Peyer's patch (tissue), 4 donors: ENCODE measurements around the gene COPB1.

Experiments
- CTCF ChIP-seq, 6 experiments: fragments of 450-650 bp in 4 of 6; fragments of 200-600 bp in 2 of 6; sonication (generic) in 1 of 6; IDR thresholded peaks; one replicate each; pipeline ENCODE4 v1.5.1; 2017 to 2019; ENCODE audit warnings: antibody characterized with exemption in 6 of 6, mild to moderate bottlenecking in 3 of 6, moderate library complexity in 1 of 6
- POLR2A ChIP-seq, 2 donors: fragments of 450-650 bp; IDR thresholded peaks; one replicate each; pipeline ENCODE4 v1.5.1; 2017; ENCODE audit warnings: antibody characterized with exemption in 2 of 2, mild to moderate bottlenecking in 2 of 2, moderate library complexity in 2 of 2

GRCh38 chr11:14541192-14541947 lies 41.8 kb upstream of the COPB1 start:
- no peak for TF ChIP-seq CTCF (IDR thresholded peaks at IDR 0.05)
- no peak for TF ChIP-seq POLR2A (IDR thresholded peaks at IDR 0.05)
